Measurements from ENCODE around the gene GUK1. TPM values are rescaled to one million over a fixed set of nuclear protein-coding genes. Genes with fewer than 3 reads are reported as not detected.

GUK1 gene
- total RNA-seq, 2 donors from 2014 or later, result 233 to 245 TPM

GRCh38 chr1:228152097-228152917, 12.2 kb downstream of the GUK1 start:
- no peaks in the 10 kb centered on the region for H3K9me3 ChIP-seq (ENCODE audit: control insufficient read depth, low read length, poor library complexity, severe bottlenecking)
- ATAC-seq (no peak), DNase-seq (no peak)
- Mint-ChIP-seq H3K4me3 (peak overlapping the region; percentile 69), H3K4me1 (peaks cover 7% of the 10 kb centered on the region), H3K27me3 (no peaks in the 10 kb centered on the region), H3K36me3 (ENCODE audit: low read depth) (no peaks in the 10 kb centered on the region), H3K27ac (no peak overlapping the region)

- ATAC-seq (no peak), DNase-seq (no peak)
- peaks cover 7% of the 10 kb centered on the region for H3K4me1 Mint-ChIP-seq
- H3K36me3 Mint-ChIP-seq (ENCODE audit: low read depth), result no peaks in the 10 kb centered on the region
- no peaks in the 10 kb centered on the region for H3K9me3 ChIP-seq (ENCODE audit: control insufficient read depth, low read length, poor library complexity, severe bottlenecking)
- H3K27me3 Mint-ChIP-seq, result no peaks in the 10 kb centered on the region
- H3K4me3 Mint-ChIP-seq, result peak overlapping the region; percentile 69
- H3K27ac Mint-ChIP-seq, result no peak overlapping the region
These were observed 12.8 kb downstream of the GUK1 start for GRCh38 chr1:228152918-228153258.

- Mint-ChIP-seq H3K27me3 (no peaks in the 10 kb centered on the region), H3K36me3 (ENCODE audit: low read depth) (no peaks in the 10 kb centered on the region), H3K4me3 (no peak overlapping the region), H3K27ac (no peak overlapping the region), H3K4me1 (peaks cover 7% of the 10 kb centered on the region)
- no peak for ATAC-seq
- H3K9me3 ChIP-seq (ENCODE audit: control insufficient read depth, low read length, poor library complexity, severe bottlenecking), result no peaks in the 10 kb centered on the region
- DNase-seq, result no peak
These were observed 14.1 kb downstream of the GUK1 start for GRCh38 chr1:228154021-228154669.

GRCh38 chr1:228154670-228155571, 14.8 kb downstream of the GUK1 start:
- no peaks in the 10 kb centered on the region for H3K9me3 ChIP-seq (ENCODE audit: control insufficient read depth, low read length, poor library complexity, severe bottlenecking)
- Mint-ChIP-seq H3K4me3 (peak overlapping the region; percentile 33), H3K27ac (no peak overlapping the region), H3K36me3 (ENCODE audit: low read depth) (no peaks in the 10 kb centered on the region), H3K4me1 (peaks cover 7% of the 10 kb centered on the region), H3K27me3 (no peaks in the 10 kb centered on the region)
- ATAC-seq, result no peak
- no peak for DNase-seq

- DNase-seq (no peak), ATAC-seq (no peak)
- no peaks in the 10 kb centered on the region for H3K36me3 Mint-ChIP-seq (ENCODE audit: low read depth)
- H3K4me1 Mint-ChIP-seq, result peaks cover 7% of the 10 kb centered on the region
- no peak overlapping the region for H3K4me3 Mint-ChIP-seq
- H3K9me3 ChIP-seq (ENCODE audit: control insufficient read depth, low read length, poor library complexity, severe bottlenecking), result no peaks in the 10 kb centered on the region
- no peak overlapping the region for H3K27ac Mint-ChIP-seq
- H3K27me3 Mint-ChIP-seq, result no peaks in the 10 kb centered on the region
These were observed 15.8 kb downstream of the GUK1 start for GRCh38 chr1:228155596-228156514.

GRCh38 chr1:228156515-228156881, 16.4 kb downstream of the GUK1 start:
- H3K4me1 Mint-ChIP-seq, result peaks cover 5% of the 10 kb centered on the region
- H3K36me3 Mint-ChIP-seq (ENCODE audit: low read depth), result no peaks in the 10 kb centered on the region
- H3K4me3 Mint-ChIP-seq, result no peak overlapping the region
- H3K27me3 Mint-ChIP-seq, result no peaks in the 10 kb centered on the region
- H3K9me3 ChIP-seq (ENCODE audit: control insufficient read depth, low read length, poor library complexity, severe bottlenecking), result no peaks in the 10 kb centered on the region
- DNase-seq (no peak), ATAC-seq (no peak)
- no peak overlapping the region for H3K27ac Mint-ChIP-seq

GRCh38 chr1:228156941-228157728, 17.1 kb downstream of the GUK1 start:
- no peaks in the 10 kb centered on the region for H3K9me3 ChIP-seq (ENCODE audit: control insufficient read depth, low read length, poor library complexity, severe bottlenecking)
- ATAC-seq (peak; percentile 17), DNase-seq (no peak)
- H3K27me3 Mint-ChIP-seq, result no peaks in the 10 kb centered on the region
- no peaks in the 10 kb centered on the region for H3K36me3 Mint-ChIP-seq (ENCODE audit: low read depth)
- H3K27ac Mint-ChIP-seq, result no peak overlapping the region
- H3K4me1 Mint-ChIP-seq, result peaks cover 6% of the 10 kb centered on the region
- H3K4me3 Mint-ChIP-seq, result no peak overlapping the region

GRCh38 chr1:228157729-228158126, 17.6 kb downstream of the GUK1 start:
- Mint-ChIP-seq H3K27ac (no peak overlapping the region), H3K4me3 (no peak overlapping the region), H3K36me3 (ENCODE audit: low read depth) (no peaks in the 10 kb centered on the region), H3K27me3 (no peaks in the 10 kb centered on the region), H3K4me1 (peaks cover 10% of the 10 kb centered on the region)
- no peak for ATAC-seq
- no peak for DNase-seq
- no peaks in the 10 kb centered on the region for H3K9me3 ChIP-seq (ENCODE audit: control insufficient read depth, low read length, poor library complexity, severe bottlenecking)

GRCh38 chr1:228158151-228159007, 18.3 kb downstream of the GUK1 start:
- DNase-seq, result no peak
- Mint-ChIP-seq H3K4me1 (peaks cover 10% of the 10 kb centered on the region), H3K4me3 (no peak overlapping the region), H3K27ac (no peak overlapping the region), H3K27me3 (no peaks in the 10 kb centered on the region), H3K36me3 (ENCODE audit: low read depth) (no peaks in the 10 kb centered on the region)
- H3K9me3 ChIP-seq (ENCODE audit: control insufficient read depth, low read length, poor library complexity, severe bottlenecking), result no peaks in the 10 kb centered on the region
- ATAC-seq, result no peak

GRCh38 chr1:228159008-228159665, 19.1 kb downstream of the GUK1 start:
- Mint-ChIP-seq H3K36me3 (ENCODE audit: low read depth) (no peaks in the 10 kb centered on the region), H3K27me3 (no peaks in the 10 kb centered on the region), H3K4me1 (peaks cover 12% of the 10 kb centered on the region), H3K4me3 (no peak overlapping the region), H3K27ac (no peak overlapping the region)
- no peak for ATAC-seq
- DNase-seq, result no peak
- no peaks in the 10 kb centered on the region for H3K9me3 ChIP-seq (ENCODE audit: control insufficient read depth, low read length, poor library complexity, severe bottlenecking)

GRCh38 chr1:228160201-228160761, 20.2 kb downstream of the GUK1 start:
- H3K9me3 ChIP-seq (ENCODE audit: control insufficient read depth, low read length, poor library complexity, severe bottlenecking), result no peaks in the 10 kb centered on the region
- DNase-seq, result no peak
- Mint-ChIP-seq H3K4me3 (no peak overlapping the region), H3K36me3 (ENCODE audit: low read depth) (no peaks in the 10 kb centered on the region), H3K27me3 (no peaks in the 10 kb centered on the region), H3K4me1 (peaks cover 20% of the 10 kb centered on the region), H3K27ac (no peak overlapping the region)
- ATAC-seq, result no peak
